Hematopoietic multipotent progenitor cell treated with erythropoietin and hydrocortisone succinate and interleukin-3 and kit ligand, for 4 days (in vitro differentiated cells): ENCODE data around the gene PDE1C.
A peak's percentile ranks its signal among the peaks of the same experiment; 100 is the strongest.

Experiments
- DNase-seq: peaks from one replicate; pipeline ENCODE4 v3.0.0-alpha.2; 2015

Gene PDE1C

DNA sequence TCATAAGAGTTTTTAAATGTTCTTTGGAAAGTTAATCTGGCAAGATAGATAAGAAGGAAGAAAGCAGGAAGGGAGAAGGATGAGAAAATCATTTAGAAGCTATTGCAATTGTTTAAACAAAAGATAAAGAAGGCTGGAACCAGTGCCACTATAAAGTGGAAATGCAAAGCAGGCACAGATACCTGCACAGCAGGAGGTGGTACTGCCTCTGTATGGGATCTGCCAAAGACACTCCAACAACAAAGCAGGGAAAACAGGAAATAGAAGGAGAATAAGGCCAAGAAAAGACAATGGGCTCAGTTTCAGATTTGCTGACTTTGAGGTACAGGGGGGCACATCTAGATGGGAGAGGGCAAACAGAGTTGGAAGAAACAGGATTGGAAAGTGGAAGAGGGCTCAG, 244.6 kb downstream of the PDE1C start:
- DNase-seq, result no peak

DNA sequence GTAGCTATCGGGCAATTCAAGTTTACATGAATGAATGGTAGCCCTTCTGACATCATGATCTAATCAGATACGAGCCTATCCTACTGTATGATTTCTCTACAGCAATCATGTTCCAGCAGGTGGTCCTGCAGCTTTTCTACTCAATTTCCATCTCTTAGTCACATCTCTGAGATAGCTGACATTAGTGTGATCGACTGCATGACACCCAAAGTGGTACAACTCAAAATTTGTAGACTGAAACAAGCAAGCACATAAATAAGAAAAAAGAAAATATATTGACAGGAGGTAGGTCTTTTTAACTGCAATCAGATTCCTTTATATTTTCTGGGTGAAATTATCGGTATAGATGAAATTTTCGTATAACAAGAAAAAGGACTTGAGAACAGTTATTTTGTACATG, 251.2 kb downstream of the PDE1C start:
- DNase-seq, result no peak

DNA sequence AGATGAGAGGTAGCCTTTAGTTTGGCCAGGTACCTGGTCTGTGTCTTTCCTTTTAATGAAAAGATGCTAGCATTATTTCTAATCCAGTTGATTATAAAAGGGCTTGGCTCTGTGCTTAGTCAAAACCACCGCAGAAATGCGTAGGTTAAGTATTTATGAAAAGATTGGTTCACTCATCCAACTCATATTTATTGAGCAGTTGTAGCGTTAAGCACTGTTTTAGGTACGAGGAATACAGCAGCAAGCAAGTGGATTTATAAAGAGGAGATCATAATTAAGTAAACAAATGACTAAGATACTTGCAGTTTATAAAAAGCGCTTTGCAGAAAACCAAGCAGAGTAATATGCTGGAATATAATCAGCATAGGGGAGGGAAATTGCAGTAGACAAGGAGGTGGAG, 253.4 kb downstream of the PDE1C start:
- no peak for DNase-seq

- DNase-seq, result no peak
These were observed 254.4 kb downstream of the PDE1C start for GRCh38 chr7:31815796-31816195.

DNA sequence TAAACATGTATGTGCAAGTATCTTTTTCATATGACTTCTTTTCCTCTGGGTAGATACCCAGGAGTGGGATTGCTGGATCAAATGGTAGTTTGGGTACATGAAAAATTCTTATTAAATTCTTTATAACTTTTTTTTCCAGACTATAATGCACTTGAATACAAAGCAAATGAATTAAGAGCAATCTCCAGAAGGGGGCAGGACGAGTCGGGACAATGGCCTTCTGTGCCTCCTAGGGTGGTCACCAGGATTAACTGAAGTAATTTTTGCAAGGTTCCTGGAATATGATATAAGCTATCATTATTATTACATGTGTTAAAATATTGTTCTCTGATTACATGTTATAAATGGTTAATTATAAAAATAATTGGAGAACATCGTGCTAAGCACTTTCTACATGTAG, 256.0 kb downstream of the PDE1C start:
- DNase-seq, result peak; percentile 5

- peak; percentile 77 for DNase-seq
These were observed 258.4 kb downstream of the PDE1C start for GRCh38 chr7:31811650-31812461.

DNA sequence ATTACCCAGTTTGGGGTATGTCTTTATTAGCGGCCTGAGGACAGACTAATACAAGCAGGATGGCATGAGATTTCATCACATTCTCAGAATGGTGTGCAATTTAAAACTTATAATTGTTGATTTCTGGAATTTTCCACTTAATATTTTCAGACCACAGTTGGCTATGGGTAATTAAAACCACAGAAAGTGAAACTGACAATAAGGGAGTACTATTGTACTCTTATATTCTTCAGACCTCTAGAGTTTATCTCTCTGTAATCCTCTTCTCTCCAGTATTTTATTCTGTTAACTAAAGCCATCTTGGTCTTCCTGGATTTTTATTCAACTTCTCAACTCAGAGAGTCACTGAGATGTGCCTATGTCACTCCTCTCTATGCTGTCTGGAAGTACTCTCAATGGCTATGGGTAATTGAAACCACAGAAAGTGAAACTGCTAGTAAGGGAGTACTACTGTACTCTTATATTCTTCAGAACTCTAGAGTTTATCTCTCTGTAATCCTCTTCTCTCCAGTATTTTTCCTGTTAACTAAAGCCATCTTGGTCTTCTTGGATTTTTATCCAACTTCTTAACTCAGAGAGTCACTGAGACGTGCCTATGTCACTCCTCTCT, 264.9 kb downstream of the PDE1C start:
- DNase-seq, result no peak

DNA sequence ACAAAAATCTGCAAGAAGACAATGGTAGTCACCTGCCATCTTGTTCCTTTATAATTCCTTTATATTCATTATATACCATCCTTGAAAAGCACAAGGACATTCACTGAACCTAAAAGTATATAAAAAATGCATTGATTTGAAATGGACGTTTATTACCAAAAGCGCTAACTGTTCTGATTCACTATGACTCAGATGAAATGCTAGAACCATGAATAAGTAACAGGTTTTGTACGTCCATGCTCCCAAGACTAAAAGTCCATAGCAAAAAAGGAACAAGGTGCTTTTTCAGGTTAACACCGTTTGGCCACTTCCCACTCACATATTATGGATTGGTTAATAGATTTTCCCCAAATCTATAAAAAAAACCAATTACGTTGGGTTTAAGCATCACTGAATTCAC, 273.8 kb downstream of the PDE1C start:
- no peak for DNase-seq

- DNase-seq, result no peak
These were observed 275.3 kb downstream of the PDE1C start for GRCh38 chr7:31794851-31795344.

- no peak for DNase-seq
These were observed 278.3 kb downstream of the PDE1C start for GRCh38 chr7:31791881-31792280.

DNA sequence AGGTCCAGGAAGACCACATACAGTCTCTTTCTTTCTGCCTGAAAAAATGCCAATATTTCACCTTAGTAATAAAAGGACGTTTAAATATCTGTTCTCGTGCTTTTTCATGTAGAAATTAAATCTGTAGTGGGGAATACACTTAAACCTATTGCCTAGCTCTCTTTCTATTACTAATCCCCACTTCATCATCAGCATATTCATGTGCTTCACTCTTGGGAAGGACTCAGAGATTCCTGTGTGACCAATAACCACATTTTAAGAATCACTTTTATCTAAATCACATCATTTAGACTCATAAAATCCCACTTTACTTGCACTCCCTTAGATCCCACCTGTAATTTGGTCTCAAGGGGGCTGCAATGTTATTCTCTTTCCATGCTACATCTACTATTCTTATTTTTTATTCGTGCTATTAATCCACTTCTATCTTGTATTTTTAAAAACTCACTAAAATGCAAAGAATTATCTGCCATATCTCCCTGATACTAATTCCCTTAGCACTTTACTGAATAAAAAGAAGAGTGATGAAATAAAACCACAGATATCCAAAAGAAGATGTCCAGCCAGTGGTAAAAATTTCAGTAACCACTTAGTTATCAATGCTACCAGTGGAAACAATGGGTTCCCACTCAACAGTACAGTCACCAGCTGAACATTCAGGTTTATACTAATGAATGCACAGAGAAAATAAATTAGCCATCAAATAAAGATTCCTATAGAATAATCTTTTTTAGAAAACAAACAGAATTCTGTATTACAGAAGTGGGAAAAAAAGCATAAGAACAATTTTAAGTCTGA, 281.1 kb downstream of the PDE1C start:
- DNase-seq, result no peak

GRCh38 chr7:31788445-31788844, 281.8 kb downstream of the PDE1C start:
- DNase-seq, result no peak

GRCh38 chr7:31786326-31786725, 283.9 kb downstream of the PDE1C start:
- no peak for DNase-seq

DNA sequence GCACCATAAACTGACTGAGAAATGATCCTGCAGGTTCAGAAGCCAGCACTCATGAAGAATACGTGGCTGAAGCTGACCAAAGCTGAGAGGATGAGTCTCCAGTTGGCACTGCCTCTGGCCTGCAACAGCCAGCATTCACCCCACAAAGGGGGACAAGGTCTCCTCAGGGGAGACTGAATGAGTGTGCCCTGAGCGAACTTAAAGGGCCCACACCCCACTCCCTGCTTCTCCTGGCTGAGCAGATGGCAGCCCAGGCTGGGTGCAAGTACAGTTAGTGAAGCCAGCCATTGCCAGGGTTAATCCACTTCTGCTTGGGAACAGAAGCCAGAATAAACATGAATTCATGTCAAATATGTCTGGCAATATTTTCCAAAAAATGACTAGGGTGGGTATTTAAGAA, 285.1 kb downstream of the PDE1C start:
- DNase-seq, result no peak

- DNase-seq, result no peak
These were observed 287.0 kb downstream of the PDE1C start for GRCh38 chr7:31783221-31783620.

GRCh38 chr7:31782411-31782991, 287.7 kb downstream of the PDE1C start:
- DNase-seq, result peak; percentile 80

DNA sequence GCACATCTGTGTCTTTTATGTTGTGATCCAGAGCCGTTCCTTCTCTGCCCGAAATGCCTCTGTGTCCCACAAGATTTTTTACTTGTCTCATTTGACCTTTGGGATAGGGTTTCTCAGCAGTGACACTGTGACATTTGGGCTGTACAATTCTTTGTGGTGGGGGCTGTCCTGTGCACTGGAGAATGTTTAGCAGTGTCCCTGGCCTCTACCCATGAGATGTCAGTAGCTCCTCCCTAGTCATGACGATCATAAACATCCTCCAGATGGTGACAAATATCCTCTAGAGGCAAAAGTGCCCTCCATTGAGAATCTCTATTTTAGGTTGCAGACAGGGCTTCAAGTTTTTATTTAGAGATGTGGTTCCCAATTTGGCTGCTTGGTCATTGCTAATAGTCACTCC, 291.9 kb downstream of the PDE1C start:
- peak; percentile 4 for DNase-seq

GRCh38 chr7:31776616-31777015, 293.6 kb downstream of the PDE1C start:
- DNase-seq, result no peak

- no peak for DNase-seq
These were observed 294.7 kb downstream of the PDE1C start for GRCh38 chr7:31775556-31775955.

DNA sequence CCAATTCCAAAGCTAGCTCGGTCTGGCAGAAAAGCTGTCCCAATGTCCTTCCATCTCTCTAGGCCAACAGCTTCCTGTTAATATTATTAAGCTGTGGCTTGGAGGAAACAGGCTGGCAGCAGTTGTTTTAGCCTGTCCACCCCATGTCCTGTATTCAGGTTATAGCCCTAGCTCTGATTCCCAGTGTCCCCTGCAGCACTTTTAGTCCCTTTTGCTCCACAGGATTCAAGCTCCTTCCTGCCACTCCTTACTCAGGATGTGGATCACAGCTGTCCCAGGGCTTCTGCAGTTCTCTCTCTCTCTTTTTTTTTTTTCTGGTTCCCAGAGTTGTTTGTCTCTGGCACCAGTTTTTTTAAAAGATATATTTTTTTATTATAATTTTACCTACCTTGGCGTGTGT, 298.0 kb downstream of the PDE1C start:
- DNase-seq, result no peak

DNA sequence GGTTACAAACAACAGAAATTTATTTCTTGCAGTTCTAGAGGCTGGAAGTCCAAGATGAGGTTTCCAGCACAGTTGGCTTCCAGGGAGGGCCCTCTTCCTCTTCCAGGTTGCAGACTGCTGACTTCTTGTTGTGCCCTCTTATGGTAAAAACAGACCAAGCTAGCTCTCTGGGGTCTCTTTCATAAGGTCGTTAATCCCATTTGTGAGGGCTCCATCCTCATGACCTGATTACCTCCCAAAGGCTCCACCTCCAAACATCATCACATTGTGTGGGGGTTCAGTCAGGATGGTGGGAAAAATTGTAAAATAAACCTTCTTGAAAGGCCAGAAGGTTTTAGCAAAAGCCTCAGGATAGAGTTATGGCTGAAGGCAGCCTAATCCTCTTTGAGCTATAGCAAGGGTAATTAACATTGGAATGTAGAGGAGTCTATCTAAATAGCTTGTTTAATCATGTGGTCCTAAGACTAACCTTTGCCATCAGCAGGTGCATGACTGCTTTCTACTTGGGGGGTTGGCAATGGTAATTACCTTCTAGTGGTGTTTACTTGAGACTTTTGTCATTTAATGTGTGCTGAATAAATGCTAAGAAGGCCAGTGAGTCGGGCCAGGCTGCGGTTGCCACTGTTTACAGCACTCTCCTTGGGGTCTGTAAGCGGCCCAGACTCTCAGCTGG, 302.4 kb downstream of the PDE1C start:
- DNase-seq, result no peak

GRCh38 chr7:31764462-31764861, 305.7 kb downstream of the PDE1C start:
- no peak for DNase-seq

DNA sequence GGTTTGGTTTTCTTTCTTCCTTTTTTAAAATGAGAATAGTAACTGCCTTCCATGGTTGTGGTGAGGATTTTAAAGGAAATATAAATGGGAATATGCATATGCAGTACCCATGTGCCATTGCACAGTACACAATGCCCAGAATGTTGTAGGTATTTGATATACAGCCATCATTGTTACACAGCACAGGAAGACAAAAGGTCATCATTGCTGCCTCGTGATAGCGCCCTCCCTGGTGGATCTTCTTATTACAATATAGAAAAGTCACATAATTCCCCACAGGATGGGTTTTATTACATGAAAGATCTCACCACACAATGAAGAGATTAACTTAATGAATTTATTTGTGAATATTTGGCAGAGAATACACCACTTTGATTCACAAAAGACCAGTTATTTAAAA, 306.7 kb downstream of the PDE1C start:
- DNase-seq, result no peak
